IMR-90 (cell line): Measurements from ENCODE around the gene LSMEM2.

Source experiments
- CTCF ChIP-seq: conservative IDR thresholded peaks from 2 replicates; pipeline ENCODE4 v1.5.1; 2012; ENCODE audit warnings: mild to moderate bottlenecking, low read depth, low read length, improper control_type of control experiment
- ELK1 ChIP-seq: fragments of 150-350 bp; IDR thresholded peaks from 2 replicates; pipeline ENCODE4 v1.6.1; 2016; ENCODE audit warnings: low read depth, mild to moderate bottlenecking, low read length, moderate library complexity, borderline replicate concordance
- MAFK ChIP-seq: IDR thresholded peaks from 2 replicates; pipeline ENCODE4 v1.6.1; 2012; ENCODE audit warnings: low read depth, low read length, improper control_type of control experiment
- POLR2A ChIP-seq: IDR thresholded peaks from 2 replicates; pipeline ENCODE4 v1.6.1; 2012; ENCODE audit warnings: mild to moderate bottlenecking, low read depth, low read length
- RAD21 ChIP-seq: IDR thresholded peaks from 2 replicates; pipeline ENCODE4 v1.6.1; 2012; ENCODE audit warnings: low read length, improper control_type of control experiment
- USF2 ChIP-seq: fragments of 150-350 bp; IDR thresholded peaks from 2 replicates; pipeline ENCODE4 v1.6.1; 2017; ENCODE audit warnings: mild to moderate bottlenecking, antibody characterized with exemption, low read length, low read depth

DNA sequence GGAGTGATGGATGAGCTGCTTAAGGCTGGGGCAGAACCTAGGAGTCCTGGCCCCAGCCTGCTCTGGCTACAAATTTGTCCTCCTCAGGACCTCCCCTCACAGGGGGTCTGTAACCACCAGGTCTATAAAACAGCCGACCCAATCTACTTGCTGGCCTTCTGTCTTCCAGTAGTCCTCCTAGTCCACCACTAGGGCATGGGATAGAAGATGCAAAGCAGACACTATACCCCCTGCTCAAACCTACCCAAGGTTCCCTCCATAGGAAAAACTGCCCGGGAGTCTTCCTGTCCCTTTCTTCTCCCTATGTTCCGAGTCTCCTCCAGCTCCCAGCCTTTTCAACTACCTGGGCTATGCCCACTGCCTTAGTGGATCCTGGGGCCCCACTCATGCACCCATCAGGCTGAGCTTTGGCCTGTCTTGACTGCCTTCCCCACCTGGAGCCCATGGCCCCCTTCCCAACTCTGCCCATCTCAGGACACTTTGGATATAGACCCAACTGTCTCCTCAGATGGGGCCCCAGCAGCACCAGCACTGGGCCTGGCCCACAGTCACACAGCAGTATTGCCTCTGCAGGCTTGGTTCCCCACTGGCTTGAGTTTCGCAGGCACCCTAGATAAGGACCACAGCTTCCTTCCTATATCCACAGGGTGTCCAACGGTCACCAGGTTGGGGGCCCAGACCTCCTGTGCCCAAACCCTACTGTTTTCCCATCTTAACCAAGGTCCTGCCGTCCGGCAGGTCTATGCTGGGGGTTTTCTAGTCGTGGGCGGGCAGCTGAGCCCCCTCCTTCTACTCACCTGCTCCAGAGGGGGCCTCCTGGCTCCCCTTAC is 19.2 kb downstream of the LSMEM2 start:
- TF ChIP-seq CTCF (peak; percentile 18; the same call in 1 of the 2 replicates), ELK1 (no peak), MAFK (no peak), POLR2A (no peak), RAD21 (no peak), USF2 (no peak)
